DMS 273 treated with DMSO at 0.1 percent for 48 hours (cell line): ENCODE data around the gene PAPOLB.

Experiments used
- DNase-seq: peaks from one replicate; lab custom pipeline; 2025; lab: John Stamatoyannopoulos, UW

Gene PAPOLB

DNA sequence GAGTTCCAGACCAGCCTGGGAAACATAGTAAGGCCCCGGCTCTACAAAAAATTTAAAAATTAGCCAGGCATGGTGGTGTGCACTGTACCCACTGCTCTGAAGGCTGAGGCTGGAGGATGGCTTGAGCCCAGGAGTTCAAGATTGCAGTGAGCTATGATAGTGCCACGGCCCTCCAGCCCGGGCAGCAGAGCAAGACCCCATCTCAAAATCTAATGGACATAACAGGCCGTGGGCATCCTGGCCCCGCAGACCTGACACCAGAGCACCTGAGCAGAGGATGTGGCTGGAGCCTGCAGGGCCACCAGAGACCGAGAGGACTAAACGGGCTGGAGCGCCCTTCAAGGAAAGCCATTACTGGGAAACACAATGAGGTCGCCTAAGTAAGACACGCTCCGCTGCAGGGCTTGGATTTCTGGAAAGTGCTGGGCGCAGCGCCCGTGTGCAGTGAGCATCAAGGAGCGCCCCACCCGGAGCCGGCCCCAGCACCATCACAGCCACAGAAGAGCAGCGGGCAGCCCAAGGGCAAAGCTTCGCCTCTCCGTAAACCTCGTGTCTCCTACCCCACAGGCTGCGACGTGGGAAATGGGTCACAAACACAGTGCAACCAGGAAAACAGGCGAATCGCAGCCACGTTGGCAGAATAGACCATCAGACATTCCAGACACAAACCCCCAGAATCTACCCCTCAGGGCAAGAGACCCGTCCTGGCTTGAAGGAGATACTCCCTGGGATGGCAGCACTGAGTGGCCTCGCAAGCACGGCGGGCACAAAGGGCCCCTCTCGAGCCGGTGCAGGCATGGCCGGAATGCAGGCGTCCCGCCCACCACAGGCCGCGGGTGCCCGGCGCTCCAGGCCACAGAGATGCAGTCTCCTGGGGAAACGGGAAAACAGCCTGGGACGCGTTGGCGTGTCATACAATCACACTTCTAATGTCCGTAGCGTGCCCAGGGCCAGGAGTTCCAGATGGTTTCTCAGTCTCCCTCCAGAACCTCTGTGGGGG is 16.8 kb upstream of the PAPOLB start:
- DNase-seq = no peak

DNA sequence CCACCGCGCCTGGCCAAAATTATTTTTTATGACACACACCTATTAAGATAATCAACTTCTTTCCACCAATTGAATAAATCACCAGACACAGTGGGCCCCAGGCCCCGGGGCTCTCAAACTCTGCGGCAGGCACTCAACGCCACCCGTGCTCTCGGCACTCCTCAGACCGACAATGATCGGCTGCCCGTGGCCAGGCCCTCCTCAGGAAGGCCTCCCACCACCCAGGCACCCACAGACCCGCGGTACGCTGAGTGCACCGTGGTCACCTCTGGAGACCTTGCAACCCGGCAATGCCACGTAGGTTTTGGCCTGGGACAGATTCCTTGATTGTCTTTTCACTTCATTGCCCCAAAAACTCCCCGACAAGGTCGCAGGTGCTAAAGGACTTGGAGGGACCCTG is 14.8 kb upstream of the PAPOLB start:
- no peak for DNase-seq

DNA sequence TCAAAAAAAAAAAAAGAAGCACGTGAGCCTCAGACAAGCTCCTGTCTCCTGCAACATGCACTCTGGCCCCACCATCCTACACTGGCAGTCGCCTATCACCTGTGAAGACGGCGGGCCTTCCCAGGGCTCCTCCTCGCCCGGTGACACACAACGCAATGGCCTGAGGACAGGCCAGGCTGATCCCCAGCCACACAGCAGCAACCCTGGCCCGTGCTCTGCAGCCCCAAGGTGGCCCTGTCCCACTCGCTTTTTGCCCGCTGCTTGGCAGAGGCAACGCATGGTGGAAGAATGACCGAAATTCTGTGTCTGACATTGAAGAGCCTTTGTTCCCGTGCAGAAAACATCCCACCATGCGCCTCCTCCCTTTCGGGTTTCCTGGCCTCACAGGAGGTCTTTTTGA is 13.6 kb upstream of the PAPOLB start:
- no peak for DNase-seq

DNA sequence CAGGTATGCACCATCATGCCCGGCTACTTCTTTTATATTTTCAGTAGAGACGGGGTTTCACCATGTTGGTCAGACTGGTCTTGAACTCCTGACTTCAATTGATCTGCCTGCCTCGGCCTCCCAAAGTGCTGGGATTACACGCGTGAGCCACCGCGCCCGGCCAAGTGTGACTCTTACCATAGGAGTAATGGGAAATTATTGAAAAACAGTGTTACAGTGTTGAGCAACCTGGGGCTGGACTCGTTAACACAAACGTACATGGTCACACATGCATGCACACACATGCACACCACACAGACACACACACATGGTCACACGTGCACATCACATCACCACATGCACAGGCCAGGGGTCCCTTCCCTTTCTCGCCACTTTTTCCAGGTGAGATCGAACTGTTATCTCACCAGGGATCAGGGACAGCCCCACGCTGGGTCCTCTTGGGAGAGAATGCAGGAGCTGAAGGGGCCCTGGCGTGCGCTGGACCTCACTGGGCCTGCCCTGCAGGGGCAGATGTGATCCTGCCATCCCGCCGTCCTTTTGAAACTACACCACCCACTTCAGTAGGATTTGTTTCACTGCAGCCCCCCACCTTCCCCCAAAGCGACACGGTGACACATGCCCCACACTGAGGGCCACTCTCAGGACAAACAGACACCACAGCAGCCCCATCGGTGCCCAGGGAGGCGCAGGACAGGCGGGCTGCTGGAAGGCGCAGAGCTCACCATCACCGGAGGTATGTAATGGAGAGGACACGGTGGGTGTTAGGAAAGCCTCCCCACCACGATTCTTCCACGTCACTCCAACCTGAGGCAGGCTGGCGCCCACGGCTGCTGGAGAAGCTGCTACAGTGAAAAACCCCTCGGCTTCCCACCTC is 11.5 kb upstream of the PAPOLB start:
- DNase-seq = no peak

DNA sequence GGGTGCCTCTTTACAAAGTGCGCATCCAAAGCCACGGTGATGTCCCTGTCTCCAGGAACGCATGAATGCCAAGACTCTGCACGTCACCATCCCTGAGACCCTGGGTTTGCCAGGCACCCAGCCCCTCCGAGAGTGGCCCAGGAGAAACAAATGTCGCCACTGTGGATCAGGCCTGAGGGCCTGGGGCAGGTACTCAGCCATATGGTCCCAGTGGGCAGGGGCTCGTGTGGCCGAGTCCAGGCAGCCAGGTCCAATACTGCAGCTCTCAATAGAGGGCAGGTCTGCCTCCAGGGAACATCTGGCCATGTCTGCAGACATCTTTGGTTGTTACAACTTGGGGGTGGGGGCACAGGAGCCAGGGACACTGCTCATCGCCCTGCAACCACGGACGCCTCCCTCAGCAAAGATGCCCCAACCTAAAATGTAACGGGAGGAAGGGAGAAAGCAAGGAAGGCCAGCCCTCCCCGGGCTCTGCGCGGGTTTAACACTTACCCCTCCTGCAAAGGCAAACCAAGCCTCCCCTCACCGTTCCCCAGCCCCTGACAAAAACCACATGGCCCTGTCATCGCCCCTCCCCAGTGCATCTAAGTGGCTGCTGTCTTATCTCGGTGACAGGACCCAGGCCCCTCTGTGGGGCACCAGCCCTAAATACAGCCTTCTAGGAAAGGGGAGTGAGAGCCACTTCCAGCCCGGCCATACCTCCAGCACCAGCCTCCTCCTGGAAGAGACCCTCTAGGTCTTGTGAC is 10.3 kb upstream of the PAPOLB start:
- DNase-seq = no peak

DNA sequence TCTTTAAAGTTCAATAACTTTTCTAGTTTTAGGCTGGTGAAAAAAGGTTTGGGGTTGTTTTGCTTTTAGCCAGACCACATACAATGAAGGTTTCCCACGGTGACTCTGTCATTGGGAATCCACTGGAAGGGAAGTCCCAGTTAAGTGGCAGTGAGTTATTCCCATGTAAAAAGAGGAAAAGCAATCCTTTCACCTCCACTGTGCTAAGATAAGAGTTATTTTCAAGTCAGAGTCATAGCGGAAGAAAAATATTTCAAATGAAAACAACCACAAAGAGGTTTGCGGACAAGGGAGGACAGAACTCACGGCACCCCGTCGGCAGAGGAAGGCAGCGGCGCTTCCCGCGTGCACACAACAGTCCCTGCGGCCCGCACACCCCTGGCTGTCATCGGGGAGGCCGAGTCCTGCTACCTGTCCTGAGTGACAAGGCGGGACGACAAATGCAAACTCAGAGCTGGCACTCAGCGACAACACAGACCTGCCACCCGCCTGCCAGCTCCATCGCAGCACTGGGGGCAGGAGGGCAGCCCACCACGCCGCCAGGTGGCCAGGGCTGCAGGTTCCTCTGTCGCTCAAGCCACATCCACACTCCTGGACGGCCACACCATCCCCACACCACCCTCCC is 9.3 kb upstream of the PAPOLB start:
- DNase-seq = no peak

DNA sequence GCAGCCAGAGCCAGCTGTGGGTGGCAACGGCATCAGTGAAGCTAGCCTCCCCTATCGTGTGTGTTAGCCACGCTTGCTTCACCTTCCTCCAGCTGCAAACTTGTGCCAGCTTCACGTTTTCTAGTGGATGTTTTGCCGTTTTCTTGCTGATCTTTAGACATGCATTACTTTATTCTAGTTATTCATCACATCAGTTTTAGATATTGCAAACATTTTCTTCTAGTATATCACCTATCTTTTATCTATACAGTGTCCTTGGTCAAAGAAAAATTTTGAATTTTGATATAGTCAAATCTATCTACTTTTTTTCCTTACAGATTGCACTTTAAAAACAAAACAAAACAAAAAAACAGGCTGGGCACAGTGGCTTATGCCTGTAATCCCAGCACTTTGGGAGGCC is 6.7 kb upstream of the PAPOLB start:
- no peak for DNase-seq

DNA sequence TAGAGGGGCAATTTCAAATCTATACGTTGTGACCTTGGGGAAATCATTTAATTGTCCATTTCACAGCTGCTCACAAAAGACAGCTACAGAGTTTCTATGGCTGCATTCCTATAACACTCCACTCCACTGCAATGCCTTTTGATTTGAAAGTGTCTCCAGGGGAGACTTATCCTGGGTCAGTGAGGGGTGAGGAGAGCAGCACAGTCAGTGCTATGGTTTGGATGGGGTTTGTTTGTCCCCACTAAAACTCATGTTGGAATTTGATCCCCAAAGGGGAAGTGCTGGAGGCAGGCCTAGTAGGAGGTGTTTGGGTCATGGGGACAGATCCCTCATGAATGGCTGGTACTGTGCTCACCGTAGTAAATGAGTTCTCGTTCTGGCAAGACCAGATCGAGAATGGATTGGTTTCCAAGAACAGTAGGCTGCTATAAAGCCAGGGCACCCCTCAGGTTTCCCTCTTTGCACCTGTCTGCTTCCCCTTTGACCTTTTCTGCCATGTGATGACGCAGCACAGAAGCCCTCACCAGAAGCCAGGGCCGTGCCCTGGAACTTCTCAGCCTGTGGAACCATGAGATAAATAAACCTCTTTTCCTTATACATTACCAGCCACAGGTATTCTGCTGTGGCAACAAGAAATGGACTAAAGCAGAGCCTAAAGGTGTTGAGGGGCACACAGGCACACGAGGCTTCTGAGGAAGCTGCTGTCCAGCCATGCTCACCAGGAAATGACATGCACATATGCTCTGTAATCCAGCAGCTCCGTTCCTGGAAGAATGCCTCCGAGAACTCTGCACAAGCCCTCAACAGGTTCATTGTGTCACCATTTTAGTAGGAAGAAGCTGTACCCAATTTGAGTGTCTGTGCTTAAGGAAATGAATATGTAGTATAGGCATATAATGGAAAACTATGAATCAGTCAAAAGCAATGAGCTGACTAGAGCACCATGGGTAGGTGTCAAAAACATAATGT is 5.0 kb upstream of the PAPOLB start:
- DNase-seq = no peak

DNA sequence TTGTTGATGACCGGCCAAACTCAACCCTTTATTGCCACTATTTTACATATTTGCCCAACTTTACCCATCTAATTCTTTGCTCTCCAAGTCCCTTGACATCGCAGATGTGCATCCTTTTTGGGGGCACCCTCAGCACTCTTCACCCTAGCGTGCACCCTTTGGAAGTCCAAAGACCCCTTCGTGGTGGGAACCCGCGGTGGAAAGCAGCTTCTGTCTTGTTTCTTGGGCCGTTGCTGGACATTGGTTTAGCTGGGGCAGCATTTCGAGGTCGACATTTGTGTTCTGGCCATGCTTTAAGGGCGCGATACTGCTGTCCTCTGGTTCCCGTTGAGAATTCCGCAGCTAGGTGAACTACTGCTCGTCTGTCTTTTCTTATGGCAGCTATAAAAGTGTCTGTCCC is 326 bp upstream of the PAPOLB start:
- DNase-seq = no peak

DNA sequence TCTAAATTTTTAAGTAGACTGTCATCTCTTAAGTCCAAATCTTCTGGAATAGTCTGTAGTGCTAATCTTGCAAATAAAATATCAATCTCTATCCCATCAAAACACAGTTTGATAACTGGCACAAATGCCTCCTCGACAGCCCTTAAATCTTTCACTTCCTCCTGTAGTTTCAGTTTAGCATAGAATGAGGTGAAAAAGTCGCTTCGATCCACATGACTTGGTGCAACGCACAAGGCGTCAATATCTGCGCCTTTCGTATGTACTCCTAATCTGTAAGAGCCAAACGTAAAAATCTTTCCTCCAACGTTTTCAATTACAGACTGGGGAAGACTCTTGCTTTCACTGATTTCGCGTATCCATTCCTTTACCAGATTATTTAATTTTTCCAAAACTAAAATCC is 603 bp downstream of the PAPOLB start:
- DNase-seq = no peak

DNA sequence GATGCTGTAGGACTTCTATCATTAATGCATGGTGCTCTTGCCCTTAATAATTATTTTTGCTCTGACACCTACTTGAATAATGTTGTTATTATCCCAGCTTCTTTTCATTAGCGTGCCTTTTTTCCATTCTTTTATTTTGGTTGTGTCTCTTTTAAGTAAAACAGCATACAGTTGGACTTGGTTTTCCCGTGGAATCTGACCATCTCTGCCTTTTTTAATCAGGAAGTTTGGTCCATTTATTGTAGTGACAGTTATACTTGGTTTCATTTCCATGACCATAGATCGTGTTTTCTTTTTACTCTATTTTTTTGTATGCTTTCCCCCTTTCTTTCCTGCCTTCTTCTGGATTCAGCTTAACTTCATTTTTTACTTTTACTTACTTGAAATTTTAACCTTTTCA is 4.6 kb downstream of the PAPOLB start:
- no peak for DNase-seq

DNA sequence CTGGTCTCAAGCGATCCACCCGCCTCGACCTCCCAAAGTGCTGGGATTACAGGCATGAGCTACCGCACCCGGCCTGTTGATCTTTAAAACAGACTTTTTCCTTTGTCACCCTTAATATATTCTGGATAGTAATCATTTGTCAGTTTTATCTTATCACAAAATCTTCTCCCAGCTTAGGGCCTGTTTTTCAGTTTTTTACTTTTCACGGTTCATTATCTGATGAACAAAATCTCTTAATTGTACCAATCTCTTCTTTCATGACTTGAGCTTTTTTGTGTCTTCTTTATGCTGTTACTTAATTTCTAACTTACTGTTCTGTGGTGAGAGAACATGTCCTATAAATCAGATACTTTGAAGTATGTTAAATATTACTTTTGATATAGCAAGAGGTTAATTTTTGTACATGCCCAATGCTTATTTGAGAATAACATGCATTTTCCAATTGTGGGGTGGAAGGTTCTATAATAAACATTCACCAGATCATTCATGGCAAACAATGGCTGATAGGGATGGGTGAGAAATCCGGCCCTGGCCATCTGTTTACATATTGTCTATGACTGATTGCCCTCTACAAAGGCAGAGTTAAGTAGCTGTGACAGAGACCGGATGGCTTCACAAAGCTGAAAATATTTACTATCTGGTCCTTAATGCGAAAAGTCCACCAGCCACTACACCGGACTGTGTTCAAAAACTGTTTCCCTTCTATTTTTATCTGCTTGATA is 5.3 kb downstream of the PAPOLB start:
- DNase-seq = no peak

DNA sequence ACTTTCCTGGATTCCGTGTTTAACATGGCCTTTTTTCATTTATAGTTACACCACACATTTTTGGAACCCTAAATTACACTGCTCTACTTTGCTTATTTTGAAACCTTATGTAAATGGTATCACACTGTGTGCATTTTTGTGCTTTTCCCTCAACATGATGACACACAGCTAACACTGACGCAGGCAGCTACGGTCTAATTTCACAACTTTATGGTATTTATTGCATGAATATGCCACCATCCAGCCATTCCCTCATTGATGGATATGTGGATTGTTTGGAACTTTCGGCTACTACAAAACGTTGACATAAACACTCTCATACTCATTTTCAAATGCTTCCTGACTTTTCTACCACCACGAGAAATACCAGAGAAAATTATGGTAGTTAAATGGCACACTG is 6.9 kb downstream of the PAPOLB start:
- no peak for DNase-seq

DNA sequence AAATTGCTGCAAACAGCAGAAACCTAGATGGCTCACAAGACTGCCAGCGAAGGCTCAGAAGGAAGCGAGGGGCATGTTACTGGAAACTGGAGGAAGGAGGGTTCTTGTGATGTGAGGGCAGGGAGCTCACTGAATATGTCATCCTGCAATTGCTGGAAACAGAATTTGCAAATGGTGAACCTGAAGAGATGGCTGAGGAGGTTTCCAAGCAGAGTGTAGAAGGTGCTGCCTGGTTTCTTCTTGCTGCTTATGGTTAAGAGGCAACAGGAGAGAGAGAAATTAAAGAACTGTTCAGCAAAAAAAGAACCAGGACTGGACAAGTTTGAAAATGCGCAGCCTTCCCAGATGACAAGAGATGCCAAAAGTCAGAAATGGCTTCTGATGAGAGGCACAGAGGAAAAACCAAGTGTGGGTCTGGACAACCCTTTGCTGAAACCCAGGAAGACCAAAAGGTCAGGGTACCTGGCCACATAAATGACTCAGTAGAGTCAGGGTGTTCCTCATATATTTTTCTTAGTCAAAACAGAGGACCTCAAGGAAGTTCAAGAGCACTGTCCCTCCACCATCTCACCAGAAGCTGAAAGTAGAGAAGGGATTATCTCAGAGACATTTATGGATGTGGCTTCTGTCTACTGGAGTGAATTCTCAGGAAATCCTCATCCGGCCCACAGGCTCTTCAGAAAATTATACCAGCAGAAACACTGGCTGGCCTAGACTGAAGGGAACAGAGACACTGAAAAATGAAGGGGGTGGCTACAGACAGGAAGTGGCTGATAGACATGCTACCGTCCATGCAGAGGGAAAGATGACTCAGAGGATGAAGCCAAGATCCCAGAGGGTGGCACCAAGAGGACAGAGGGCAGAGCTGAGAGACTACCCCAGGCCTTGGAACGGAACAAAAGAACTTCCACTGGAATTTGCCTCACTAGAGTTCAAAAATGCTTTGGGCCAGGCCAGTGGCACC is 10.1 kb downstream of the PAPOLB start:
- DNase-seq = no peak

DNA sequence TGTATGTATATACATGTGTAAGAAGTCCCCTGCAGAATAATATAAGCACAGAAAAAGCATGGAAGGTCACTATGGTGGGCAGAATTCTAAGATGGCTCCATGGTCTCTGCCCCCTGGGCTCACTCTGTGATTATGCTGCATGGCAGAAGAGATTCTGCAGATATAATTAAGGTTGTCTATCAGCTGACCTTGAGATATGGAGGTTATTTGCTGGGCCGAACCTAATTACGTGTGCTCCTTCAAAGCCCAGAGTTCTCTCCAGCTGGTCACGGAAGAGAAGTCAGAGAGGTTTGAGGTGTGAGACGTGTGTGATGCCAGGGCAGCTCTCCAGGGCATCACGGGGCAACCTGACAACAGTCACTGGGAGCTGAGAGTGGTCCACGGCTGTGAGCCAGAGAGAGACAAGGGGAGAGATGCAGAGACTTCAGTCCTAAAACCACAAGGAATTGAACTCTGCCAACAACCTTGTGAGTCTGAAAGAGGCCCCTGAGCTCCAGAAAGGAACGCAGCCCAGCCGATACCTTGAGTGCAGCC is 11.5 kb downstream of the PAPOLB start:
- no peak for DNase-seq

DNA sequence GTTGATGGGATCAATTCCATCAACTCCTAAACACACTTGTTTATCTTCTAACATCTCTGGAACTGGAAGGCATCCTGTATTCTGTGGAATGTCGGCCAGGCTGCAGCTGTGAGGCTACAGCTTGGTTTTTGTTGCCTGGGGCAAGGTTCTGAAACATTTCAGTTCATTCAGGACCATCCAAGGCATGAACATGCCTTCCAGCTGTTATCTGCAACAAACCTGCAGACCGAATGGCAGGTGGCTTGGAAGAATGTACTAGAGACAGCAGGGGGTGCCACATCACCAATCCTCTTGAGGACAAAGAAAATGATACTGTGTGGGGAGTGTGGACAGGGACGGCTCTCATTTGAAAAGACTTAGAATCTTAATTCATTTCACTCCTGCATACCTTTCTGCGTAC is 12.4 kb downstream of the PAPOLB start:
- peak; percentile 12 for DNase-seq

DNA sequence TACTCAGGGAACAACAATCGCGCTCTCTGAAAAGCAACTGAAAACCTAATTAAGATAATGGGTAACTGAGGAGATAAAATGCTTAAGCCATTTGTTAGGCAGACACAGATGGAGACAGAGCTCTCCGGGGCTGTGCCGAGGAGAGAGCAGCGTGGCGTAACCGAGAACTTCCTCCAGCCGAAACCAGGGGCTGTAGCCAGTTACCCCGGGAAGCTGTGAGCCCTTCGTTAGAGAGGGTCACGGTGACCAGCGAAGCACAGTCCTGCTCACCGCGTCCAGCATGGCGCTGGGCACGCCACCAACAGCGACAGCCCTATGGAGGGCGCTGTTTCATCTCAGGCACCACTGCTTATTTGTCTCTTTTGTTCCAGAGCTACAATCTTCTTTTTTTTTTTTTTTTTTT is 16.1 kb downstream of the PAPOLB start:
- no peak for DNase-seq

DNA sequence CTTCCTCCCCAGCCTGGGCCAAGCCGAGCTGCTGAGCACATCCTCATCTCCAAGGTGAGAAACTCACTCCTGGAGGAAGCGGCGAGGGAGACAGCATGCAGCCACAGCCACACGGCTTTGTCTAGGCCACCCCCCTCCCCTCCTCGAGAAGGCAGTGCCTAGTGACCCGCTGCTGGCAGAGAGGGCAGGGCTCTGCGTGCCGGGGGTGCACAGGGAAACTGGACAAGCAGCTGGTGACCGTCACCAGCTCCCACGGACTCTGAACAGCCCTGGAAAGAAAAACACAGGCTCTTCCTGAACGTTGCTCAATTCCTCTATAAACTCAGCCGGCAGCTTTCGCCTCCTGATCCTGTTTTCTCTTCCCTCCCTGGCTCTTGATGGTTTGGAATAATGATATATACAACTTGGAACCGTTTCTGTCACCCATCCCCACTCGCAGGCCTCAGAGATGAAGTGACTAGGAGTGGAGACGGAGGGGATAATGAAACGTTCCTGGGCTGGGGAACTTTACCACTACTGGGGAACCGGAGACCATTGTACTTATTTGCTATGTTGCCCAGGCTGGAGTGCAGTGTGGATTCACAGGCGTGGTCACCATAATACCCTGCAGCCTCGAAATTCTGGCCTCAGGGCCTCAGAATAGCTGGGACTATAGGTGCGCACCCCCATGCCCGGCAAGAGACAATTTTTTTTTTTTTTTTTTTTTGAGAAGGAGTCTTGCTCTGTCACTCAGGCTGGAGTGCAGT is 19.3 kb downstream of the PAPOLB start:
- DNase-seq = no peak
